ENCODE results near the gene MEGF11.

Gene MEGF11

DNA sequence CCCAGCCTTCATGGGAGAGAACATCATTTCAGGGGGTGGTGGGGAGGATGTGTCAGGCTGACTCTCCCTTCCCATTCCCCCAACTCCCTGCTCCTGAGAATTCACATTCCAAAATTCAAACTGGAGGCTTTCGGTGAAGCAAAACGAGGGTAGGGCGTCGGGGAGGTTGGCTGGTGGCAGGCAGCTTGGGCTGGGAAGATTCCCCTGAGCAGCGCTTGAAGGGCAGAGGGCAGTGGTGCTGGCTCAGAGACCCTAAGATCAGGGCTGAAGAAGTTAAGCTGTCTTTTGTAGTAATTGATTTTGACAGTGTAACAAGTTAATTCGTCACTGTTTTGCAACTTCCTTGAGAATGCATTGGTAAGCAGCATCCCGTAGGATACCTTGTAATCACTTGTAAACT lies 196.5 kb downstream of the MEGF11 start:
- no peaks in the 10 kb centered on the region for H3K9me3 Mint-ChIP-seq
- no peaks in the 10 kb centered on the region for H3K4me1 Mint-ChIP-seq
- ATAC-seq (ENCODE audit: low read depth) (no peak), DNase-seq (ENCODE audit: low spot score in 2 of 2) (no peak)
- H3K27ac Mint-ChIP-seq: no peak overlapping the region
- H3K36me3 Mint-ChIP-seq: no peaks in the 10 kb centered on the region
- H3K27me3 Mint-ChIP-seq: peaks cover 13% of the 10 kb centered on the region
- no peak overlapping the region for H3K4me3 Mint-ChIP-seq

DNA sequence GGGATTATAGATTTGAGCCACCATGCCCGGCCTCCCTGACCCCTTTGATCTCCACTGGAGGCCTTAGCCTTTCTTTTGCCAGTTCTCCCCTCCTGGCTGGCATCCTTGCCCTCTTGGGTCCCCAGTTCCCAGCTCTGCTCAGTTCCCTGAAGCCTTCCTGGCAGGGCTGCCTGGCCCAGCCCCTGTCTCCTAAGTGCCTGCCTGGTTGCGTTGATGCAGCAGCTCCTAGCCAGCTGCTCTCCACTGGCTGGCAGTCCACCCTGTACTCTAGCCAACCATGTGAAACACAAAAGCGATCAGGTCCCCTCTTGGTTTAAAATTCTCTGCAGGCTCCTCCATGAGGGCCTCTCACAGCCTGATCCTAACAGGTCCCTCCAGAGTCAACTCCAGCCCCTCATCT lies 199.6 kb downstream of the MEGF11 start:
- Mint-ChIP-seq H3K4me3 (no peak overlapping the region), H3K27me3 (peaks cover 3% of the 10 kb centered on the region), H3K27ac (no peak overlapping the region), H3K36me3 (no peaks in the 10 kb centered on the region), H3K4me1 (no peaks in the 10 kb centered on the region), H3K9me3 (no peaks in the 10 kb centered on the region)
- DNase-seq (ENCODE audit: low spot score in 2 of 2) (no peak), ATAC-seq (ENCODE audit: low read depth) (no peak)

DNA sequence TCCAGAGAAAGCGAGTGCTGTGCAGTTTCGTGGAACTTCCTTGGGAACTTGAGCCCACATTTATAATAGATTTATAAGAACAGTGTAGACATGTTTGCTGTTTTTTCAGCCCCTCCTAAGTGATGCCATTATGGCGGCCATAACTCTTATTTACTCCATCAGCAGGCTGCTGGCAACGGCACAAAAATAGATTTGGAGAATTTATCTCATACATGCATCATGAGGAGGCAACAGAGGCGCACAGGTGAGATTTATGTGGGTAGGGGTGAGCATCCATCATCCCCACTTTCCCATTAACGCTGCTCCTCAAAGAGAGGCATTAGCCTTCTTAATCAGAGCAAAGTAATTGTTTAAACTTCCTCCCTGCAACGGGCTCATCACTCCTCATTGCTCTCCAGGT lies 201.7 kb downstream of the MEGF11 start:
- H3K27me3 Mint-ChIP-seq: peaks cover 3% of the 10 kb centered on the region
- H3K4me1 Mint-ChIP-seq: peaks cover under 1% of the 10 kb centered on the region
- H3K27ac Mint-ChIP-seq: no peak overlapping the region
- no peak for DNase-seq (ENCODE audit: low spot score in 2 of 2)
- no peaks in the 10 kb centered on the region for H3K36me3 Mint-ChIP-seq
- no peak for ATAC-seq (ENCODE audit: low read depth)
- no peak overlapping the region for H3K4me3 Mint-ChIP-seq
- no peaks in the 10 kb centered on the region for H3K9me3 Mint-ChIP-seq

DNA sequence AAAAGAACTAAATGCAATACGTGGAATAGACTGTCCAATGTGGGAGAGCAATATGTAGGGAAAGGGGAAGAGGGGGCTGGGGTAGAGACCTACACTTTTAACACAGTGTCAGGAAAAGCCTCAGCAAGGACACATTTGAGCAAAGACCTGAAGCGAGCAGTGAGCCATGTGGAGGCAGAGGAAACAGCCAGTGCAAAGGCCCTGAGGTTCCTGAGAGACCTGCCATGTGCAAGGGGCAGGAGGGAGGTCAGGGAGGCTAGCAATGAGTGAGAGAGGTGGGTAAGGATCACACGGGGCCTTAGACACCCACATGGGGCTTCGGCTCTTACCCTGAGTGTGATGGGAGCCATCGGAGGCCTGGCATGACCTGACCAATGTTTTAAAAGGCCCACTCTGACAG lies 203.3 kb downstream of the MEGF11 start:
- Mint-ChIP-seq H3K27ac (no peak overlapping the region), H3K4me3 (no peak overlapping the region), H3K9me3 (no peaks in the 10 kb centered on the region), H3K36me3 (no peaks in the 10 kb centered on the region), H3K27me3 (peaks cover 5% of the 10 kb centered on the region), H3K4me1 (peaks cover 3% of the 10 kb centered on the region)
- no peak for ATAC-seq (ENCODE audit: low read depth)
- no peak for DNase-seq (ENCODE audit: low spot score in 2 of 2)

DNA sequence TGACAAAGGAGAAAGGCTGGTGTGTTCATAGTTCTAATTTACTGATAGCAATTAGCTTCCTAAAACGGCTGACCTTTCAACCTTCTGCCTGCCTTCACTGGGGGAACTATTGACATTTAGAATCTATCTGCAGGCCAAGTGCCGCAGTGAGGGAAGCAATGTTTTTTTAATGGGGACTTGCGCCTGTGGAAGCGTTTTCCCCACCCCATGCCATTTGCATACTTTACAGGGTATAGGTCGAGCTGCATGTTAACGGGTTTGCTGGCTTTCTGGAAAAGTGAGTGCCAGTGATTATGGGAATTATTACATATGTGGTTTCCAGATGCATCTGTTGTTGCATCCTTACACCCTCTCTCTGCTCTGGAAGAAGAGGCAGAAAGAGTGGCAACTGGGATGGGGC lies 204.2 kb downstream of the MEGF11 start:
- ATAC-seq (ENCODE audit: low read depth) (no peak), DNase-seq (ENCODE audit: low spot score in 2 of 2) (no peak)
- no peak overlapping the region for H3K4me3 Mint-ChIP-seq
- peaks cover 3% of the 10 kb centered on the region for H3K4me1 Mint-ChIP-seq
- no peaks in the 10 kb centered on the region for H3K9me3 Mint-ChIP-seq
- no peak overlapping the region for H3K27ac Mint-ChIP-seq
- peaks cover 4% of the 10 kb centered on the region for H3K27me3 Mint-ChIP-seq
- H3K36me3 Mint-ChIP-seq: no peaks in the 10 kb centered on the region

DNA sequence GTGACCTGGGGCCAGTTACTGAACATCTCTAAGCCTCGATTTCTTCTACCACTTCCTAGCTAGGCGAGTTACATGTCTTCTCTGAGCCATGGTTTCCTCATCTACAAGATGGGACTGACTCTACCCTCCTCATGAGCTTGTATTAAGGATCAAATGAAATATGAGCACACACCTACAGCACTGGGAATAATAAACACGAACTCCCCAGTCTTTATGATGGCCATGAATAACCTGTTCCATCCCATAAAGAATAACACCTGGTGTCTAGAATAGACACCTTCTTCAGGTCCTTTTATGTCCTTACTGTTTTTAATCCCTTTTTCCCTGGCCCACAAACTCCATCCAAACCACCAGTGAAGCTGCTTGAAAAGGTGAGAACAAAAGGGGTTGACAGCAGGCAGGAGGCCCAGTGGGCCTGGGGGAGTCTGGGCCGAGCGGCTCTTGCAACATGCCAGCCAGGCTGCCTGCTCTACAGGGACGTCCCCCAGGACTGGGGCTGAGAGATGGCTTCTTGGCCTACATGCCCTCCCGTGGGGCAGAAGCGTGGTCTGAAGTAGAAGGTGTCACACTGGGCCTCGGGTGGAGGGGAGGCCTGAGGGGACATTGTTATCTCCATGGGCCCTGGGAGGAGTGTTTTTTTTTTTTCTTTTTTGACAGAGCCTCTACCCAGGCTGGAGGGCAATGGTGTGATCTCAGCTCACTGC lies 206.1 kb downstream of the MEGF11 start:
- H3K27ac Mint-ChIP-seq: no peak overlapping the region
- H3K9me3 Mint-ChIP-seq: no peaks in the 10 kb centered on the region
- ATAC-seq (ENCODE audit: low read depth): no peak
- H3K4me3 Mint-ChIP-seq: no peak overlapping the region
- peaks cover 5% of the 10 kb centered on the region for H3K27me3 Mint-ChIP-seq
- peaks cover 3% of the 10 kb centered on the region for H3K4me1 Mint-ChIP-seq
- no peak for DNase-seq (ENCODE audit: low spot score in 2 of 2)
- H3K36me3 Mint-ChIP-seq: no peaks in the 10 kb centered on the region

DNA sequence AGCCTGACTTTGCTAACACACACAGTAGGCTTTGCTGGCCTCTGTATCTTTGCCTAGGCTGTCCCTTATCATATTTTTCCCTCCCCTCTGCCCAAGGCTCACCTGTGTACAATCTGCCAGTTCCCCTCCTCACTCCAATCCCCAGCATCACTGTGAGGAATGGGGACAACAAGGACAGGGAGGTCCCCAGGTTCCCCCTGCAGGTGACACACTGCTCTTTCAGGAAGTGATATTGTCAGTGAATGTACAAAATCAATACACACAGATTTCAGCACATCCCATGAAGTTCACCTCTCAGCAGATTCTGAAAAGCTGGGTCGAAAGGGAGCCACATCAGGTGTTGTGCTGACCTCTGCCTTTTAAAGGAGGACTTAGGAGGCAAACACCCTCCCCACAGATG lies 206.8 kb downstream of the MEGF11 start:
- Mint-ChIP-seq H3K27ac (no peak overlapping the region), H3K4me3 (no peak overlapping the region), H3K36me3 (no peaks in the 10 kb centered on the region), H3K27me3 (peaks cover 5% of the 10 kb centered on the region), H3K9me3 (no peaks in the 10 kb centered on the region), H3K4me1 (peaks cover 3% of the 10 kb centered on the region)
- ATAC-seq (ENCODE audit: low read depth) (no peak), DNase-seq (ENCODE audit: low spot score in 2 of 2) (no peak)

DNA sequence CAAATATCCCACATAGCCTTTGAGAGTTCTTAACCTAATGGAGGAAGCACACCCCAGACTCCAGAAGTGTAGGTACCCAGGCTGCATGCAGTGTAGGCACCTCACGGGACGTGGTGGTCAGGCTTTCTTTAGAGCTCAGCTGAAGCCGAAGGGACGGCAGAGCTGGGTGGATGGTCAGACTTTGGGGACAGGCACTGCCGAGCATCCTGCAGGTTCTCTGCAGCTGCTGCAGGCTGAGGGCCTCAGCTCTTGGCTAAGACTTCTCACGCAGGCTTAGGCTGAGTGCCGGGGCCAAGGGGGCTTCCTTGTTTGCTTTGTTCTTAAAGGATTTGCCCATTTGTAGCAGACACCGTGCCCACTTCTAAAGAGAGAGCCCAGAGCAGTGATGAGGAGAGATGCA lies 207.2 kb downstream of the MEGF11 start:
- no peaks in the 10 kb centered on the region for H3K9me3 Mint-ChIP-seq

DNA sequence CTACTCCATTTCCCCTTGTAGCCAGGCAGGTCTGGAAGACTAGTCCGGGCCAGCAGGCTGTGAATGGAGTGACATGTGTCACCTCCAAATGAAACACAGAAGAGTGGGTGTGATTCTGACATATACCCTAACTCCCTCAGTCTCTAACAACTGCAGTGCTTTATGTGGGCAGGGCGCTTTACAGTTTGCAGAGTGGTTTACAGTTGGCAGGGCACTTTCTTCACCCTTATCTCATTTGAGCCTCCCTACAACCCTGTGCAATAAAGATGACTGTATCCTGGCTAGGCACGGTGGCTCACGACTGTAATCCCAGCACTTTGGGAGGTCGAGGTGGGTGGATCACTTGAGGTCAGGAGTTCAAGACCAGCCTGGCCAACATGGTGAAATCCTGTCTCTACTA lies 208.0 kb downstream of the MEGF11 start:
- no peak overlapping the region for H3K4me3 Mint-ChIP-seq
- no peak overlapping the region for H3K27ac Mint-ChIP-seq
- peaks cover 5% of the 10 kb centered on the region for H3K27me3 Mint-ChIP-seq
- no peak for DNase-seq (ENCODE audit: low spot score in 2 of 2)
- no peaks in the 10 kb centered on the region for H3K36me3 Mint-ChIP-seq
- H3K4me1 Mint-ChIP-seq: peaks cover 3% of the 10 kb centered on the region
- ATAC-seq (ENCODE audit: low read depth): no peak
- H3K9me3 Mint-ChIP-seq: no peaks in the 10 kb centered on the region

More for the DNA sequence above, 207.2 kb downstream of the MEGF11 start:
- Mint-ChIP-seq H3K36me3 (no peaks in the 10 kb centered on the region), H3K4me1 (peaks cover 3% of the 10 kb centered on the region), H3K27ac (no peak overlapping the region), H3K4me3 (no peak overlapping the region), H3K27me3 (peaks cover 5% of the 10 kb centered on the region)
- DNase-seq (ENCODE audit: low spot score in 2 of 2): no peak
- no peak for ATAC-seq (ENCODE audit: low read depth)

DNA sequence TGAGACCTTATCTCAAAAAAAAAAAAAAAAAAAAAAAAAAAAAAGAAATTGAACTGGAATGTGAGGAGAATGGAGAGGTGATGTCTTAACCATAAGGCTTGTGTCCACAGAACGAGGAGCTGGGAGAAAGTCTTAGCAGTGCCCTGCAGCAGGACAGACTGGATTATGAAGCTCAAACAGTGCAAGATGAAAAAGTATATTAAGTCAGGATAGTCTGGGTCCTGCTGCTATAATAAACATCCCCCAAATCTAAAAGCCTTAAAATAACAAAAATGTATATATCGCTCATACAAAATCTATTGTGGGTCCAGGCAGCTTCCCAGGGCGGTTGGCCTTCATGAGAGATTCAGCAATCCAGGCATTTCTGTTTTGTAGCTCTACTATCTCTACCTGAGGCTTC lies 208.7 kb downstream of the MEGF11 start:
- Mint-ChIP-seq H3K27ac (no peak overlapping the region), H3K9me3 (no peaks in the 10 kb centered on the region), H3K4me3 (no peak overlapping the region), H3K36me3 (no peaks in the 10 kb centered on the region), H3K4me1 (peaks cover 3% of the 10 kb centered on the region), H3K27me3 (peaks cover 10% of the 10 kb centered on the region)
- ATAC-seq (ENCODE audit: low read depth) (no peak), DNase-seq (ENCODE audit: low spot score in 2 of 2) (no peak)

DNA sequence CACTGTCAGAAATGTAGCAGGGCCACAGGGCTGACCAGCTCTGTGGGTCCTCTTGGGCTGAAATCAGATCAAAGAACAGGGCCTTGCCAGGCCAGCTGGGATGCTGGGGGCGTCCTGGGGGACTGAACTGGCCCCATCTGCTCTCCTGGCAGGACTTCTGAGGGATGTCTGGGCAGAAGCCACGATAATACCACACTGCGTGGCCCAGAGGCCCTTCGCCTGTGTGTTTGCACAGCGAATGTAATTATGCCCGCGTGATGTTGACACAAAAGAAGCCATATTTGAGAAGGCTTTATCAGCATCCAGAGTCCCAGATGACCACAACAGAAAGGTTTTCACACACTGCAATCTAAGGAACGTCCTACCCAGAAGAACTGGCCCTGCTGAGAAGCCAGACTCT lies 210.3 kb downstream of the MEGF11 start:
- no peaks in the 10 kb centered on the region for H3K9me3 Mint-ChIP-seq
- H3K4me1 Mint-ChIP-seq: peaks cover 3% of the 10 kb centered on the region
- no peak for ATAC-seq (ENCODE audit: low read depth)
- H3K27ac Mint-ChIP-seq: no peak overlapping the region
- H3K27me3 Mint-ChIP-seq: peaks cover 14% of the 10 kb centered on the region
- no peak overlapping the region for H3K4me3 Mint-ChIP-seq
- DNase-seq (ENCODE audit: low spot score in 2 of 2): no peak
- H3K36me3 Mint-ChIP-seq: no peaks in the 10 kb centered on the region

DNA sequence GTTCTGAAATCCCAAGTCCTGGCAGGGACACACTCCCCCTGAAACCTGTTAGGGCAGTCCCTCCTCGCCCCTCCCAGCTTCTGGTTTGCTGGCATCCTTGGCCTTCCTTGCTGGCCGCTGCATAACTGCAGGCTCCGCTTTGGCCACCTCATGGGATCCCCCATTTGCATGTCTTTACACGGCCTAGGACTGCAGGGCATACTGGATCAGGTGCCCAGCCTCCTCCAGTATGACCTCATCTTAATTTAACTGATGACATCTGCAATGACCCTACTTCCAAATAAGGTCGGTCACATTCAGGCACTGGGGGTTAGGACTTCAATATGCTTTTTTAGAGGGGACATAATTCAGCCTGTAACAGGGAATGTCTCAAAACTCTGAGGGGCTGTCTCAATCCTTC lies 210.9 kb downstream of the MEGF11 start:
- Mint-ChIP-seq H3K4me1 (peaks cover 3% of the 10 kb centered on the region), H3K27me3 (peaks cover 14% of the 10 kb centered on the region), H3K9me3 (no peaks in the 10 kb centered on the region), H3K4me3 (no peak overlapping the region), H3K36me3 (no peaks in the 10 kb centered on the region), H3K27ac (no peak overlapping the region)
- DNase-seq (ENCODE audit: low spot score in 2 of 2) (no peak), ATAC-seq (ENCODE audit: low read depth) (no peak)

DNA sequence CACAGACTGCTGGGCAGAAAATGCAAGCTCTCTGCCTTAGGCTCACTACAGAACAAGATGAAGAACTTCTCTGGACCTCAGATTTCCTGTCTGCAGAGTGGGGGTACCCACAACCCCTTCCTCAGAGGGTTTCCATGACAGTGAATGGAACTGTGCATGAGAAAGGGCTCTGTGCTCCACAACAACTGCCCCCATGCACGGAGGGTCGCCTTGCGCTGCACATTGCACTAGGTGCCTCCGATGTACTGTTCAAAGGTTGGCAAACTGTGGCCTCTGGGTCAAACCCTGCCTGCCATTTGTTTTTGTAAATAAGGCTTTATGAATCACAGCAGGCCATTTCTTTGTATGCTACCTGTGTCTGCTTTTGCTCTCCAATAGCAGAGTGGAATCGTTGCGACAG lies 212.3 kb downstream of the MEGF11 start:
- Mint-ChIP-seq H3K4me1 (no peaks in the 10 kb centered on the region), H3K4me3 (no peak overlapping the region), H3K36me3 (no peaks in the 10 kb centered on the region), H3K27ac (no peak overlapping the region), H3K27me3 (peaks cover 16% of the 10 kb centered on the region), H3K9me3 (no peaks in the 10 kb centered on the region)
- no peak for ATAC-seq (ENCODE audit: low read depth)
- DNase-seq (ENCODE audit: low spot score in 2 of 2): no peak

DNA sequence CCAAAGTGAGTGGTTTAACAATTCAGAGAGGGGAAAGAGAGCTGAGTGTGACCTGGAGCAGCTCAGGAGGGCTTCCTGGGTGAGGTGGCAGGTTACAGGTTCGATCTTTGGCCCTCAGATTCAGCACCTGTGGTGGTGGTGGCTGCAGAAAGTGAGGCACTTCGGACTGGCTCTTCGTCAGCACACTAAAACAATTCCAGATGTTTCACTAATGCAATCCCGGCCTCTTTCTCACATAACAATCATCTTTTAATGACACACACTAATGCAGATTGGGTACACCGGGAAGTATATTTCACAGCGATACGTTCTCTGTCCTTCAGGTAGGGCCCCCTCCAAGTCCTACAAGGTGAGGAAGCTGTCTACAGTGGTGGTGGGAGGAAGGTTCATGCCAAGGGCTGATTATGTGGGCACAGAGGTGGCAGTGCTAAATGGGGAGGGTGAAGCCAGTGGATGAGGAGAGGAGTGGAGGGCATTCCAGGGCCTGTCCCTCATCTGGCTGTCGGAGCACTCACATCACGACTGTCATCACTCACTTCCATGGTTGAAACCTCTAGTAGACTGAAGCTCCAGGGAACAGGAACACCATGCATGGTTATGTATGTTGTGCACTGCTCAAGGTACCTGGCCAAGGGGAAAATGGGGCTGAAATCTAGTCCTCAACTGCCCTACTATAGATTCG lies 213.2 kb downstream of the MEGF11 start:
- Mint-ChIP-seq H3K36me3 (no peaks in the 10 kb centered on the region), H3K4me3 (no peak overlapping the region), H3K9me3 (peaks cover 1% of the 10 kb centered on the region), H3K4me1 (peaks cover 2% of the 10 kb centered on the region), H3K27me3 (peaks cover 16% of the 10 kb centered on the region), H3K27ac (no peak overlapping the region)
- ATAC-seq (ENCODE audit: low read depth): no peak
- DNase-seq (ENCODE audit: low spot score in 2 of 2): no peak
